ENCODE data around the gene EBF3. TPM values are rescaled to one million over a fixed set of nuclear protein-coding genes. Genes with fewer than 3 reads are reported as not detected.

EBF3 gene
- total RNA-seq, 1 donor from 2014 or later: 0.07 TPM

DNA sequence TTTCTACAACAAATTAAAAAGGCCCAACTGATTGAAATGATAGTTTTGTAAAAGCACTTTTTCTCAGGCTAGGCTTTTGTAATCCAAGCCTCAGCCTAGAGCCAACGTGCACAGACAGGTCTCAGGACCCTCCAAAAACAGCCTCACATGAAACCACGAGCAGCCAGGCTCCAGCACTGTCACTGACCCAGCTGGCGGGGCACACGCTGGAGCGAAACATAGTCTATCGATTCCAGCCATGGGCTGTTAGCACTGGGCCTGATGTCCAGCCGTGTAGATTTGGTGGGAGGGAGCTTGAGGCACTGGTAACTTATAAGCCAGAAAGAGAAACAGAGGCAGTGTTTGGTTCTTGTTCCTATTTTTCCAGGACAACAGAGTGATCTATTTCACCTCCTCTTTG lies 104.5 kb downstream of the EBF3 start:
- H3K36me3 Mint-ChIP-seq (ENCODE audit: low read depth, unreplicated experiment): no peaks in the 10 kb centered on the region
- no peaks in the 10 kb centered on the region for H4K20me1 ChIP-seq (ENCODE audit: insufficient read depth, low read length)
- H3K36me3 ChIP-seq (ENCODE audit: insufficient read depth, low read length): no peaks in the 10 kb centered on the region
- H3K4me1 ChIP-seq (ENCODE audit: insufficient read depth, low read length): no peaks in the 10 kb centered on the region
- no peak overlapping the region for H3K27ac Mint-ChIP-seq (ENCODE audit: unreplicated experiment)
- no peaks in the 10 kb centered on the region for H3K27me3 ChIP-seq (ENCODE audit: insufficient read depth, low read length)
- H3K9me3 ChIP-seq (ENCODE audit: insufficient read depth, low read depth, low read length): peaks cover 3% of the 10 kb centered on the region
- TF ChIP-seq EZH2 (IDR thresholded peaks at IDR 0.05; ENCODE audit: insufficient read depth, low read length): no peak
- TF ChIP-seq, protein P1, sequence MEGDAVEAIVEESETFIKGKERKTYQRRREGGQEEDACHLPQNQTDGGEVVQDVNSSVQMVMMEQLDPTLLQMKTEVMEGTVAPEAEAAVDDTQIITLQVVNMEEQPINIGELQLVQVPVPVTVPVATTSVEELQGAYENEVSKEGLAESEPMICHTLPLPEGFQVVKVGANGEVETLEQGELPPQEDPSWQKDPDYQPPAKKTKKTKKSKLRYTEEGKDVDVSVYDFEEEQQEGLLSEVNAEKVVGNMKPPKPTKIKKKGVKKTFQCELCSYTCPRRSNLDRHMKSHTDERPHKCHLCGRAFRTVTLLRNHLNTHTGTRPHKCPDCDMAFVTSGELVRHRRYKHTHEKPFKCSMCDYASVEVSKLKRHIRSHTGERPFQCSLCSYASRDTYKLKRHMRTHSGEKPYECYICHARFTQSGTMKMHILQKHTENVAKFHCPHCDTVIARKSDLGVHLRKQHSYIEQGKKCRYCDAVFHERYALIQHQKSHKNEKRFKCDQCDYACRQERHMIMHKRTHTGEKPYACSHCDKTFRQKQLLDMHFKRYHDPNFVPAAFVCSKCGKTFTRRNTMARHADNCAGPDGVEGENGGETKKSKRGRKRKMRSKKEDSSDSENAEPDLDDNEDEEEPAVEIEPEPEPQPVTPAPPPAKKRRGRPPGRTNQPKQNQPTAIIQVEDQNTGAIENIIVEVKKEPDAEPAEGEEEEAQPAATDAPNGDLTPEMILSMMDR (IDR thresholded peaks at IDR 0.05; ENCODE audit: insufficient read depth, low read depth, low read length): no peak
- no peak overlapping the region for H3K4me3 Mint-ChIP-seq (ENCODE audit: unreplicated experiment)
- H3K27ac ChIP-seq (ENCODE audit: low read depth, low read length): no peak overlapping the region
- FAIRE-seq: no peak
- no peak overlapping the region for H3K4me2 ChIP-seq (ENCODE audit: low read length)
- no peaks in the 10 kb centered on the region for H3K79me2 ChIP-seq (ENCODE audit: insufficient read depth, low read length)
- peaks cover 2% of the 10 kb centered on the region for H3K9me3 Mint-ChIP-seq (ENCODE audit: unreplicated experiment)
- no peak overlapping the region for H2AFZ ChIP-seq (ENCODE audit: low read depth, low read length)
- H3K4me3 ChIP-seq (ENCODE audit: insufficient read depth, low read depth, low read length): no peak overlapping the region
- DNase-seq (ENCODE audit: low read depth): no peak
- no peaks in the 10 kb centered on the region for H3K4me1 Mint-ChIP-seq (ENCODE audit: low read depth, unreplicated experiment)
- H3K27me3 Mint-ChIP-seq (ENCODE audit: low read depth, unreplicated experiment): peaks cover 12% of the 10 kb centered on the region
- no peak overlapping the region for H3K9ac ChIP-seq (ENCODE audit: low read length)

DNA sequence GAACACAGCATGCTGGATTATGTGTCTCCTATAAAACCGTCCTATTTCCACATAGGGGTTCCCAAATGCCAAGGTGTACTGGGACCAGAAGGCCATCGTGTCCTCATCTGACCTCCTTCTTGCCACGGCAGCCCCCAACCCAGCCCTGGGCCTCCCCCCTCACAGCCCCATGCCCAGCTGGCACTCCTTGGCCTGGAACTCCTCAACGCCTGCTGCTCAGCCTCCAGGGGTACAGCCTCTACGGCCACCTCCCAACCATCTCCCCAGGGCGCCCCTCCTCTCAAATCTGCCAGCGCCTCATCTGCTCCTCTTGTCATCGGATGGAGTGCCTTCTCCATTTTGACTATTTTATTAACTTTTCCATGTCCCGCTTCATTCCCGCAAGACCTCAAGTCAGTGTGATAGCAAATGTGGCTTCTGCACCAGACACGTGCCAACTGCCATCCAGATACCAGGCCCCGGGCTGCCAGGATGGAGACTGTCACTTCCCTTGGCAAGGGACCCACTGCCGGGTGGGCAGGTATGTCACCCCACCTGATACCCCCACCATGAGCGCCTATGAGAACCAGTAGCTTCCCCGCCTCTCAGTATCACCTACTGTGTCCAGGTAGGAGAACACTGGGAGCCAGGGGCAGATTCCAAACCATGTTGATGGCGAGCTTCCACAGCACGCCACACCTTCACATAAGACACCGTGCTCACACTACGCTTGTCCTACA lies 106.7 kb downstream of the EBF3 start:
- Histone ChIP-seq H3K79me2 (ENCODE audit: insufficient read depth, low read length) (no peaks in the 10 kb centered on the region), H3K36me3 (ENCODE audit: insufficient read depth, low read length) (no peaks in the 10 kb centered on the region), H2AFZ (ENCODE audit: low read depth, low read length) (no peak overlapping the region), H3K27ac (ENCODE audit: low read depth, low read length) (no peak overlapping the region), H3K4me2 (ENCODE audit: low read length) (no peak overlapping the region), H3K9ac (ENCODE audit: low read length) (no peak overlapping the region), H4K20me1 (ENCODE audit: insufficient read depth, low read length) (no peaks in the 10 kb centered on the region), H3K9me3 (ENCODE audit: insufficient read depth, low read depth, low read length) (peaks cover 3% of the 10 kb centered on the region), H3K4me1 (ENCODE audit: insufficient read depth, low read length) (no peaks in the 10 kb centered on the region), H3K4me3 (ENCODE audit: insufficient read depth, low read depth, low read length) (no peak overlapping the region), H3K27me3 (ENCODE audit: insufficient read depth, low read length) (no peaks in the 10 kb centered on the region)
- Mint-ChIP-seq H3K27me3 (ENCODE audit: low read depth, unreplicated experiment) (peaks cover 10% of the 10 kb centered on the region), H3K4me3 (ENCODE audit: unreplicated experiment) (no peak overlapping the region), H3K27ac (ENCODE audit: unreplicated experiment) (no peak overlapping the region), H3K36me3 (ENCODE audit: low read depth, unreplicated experiment) (no peaks in the 10 kb centered on the region), H3K4me1 (ENCODE audit: low read depth, unreplicated experiment) (no peaks in the 10 kb centered on the region), H3K9me3 (ENCODE audit: unreplicated experiment) (peaks cover 2% of the 10 kb centered on the region)
- TF ChIP-seq, protein P1 (IDR thresholded peaks at IDR 0.05; ENCODE audit: insufficient read depth, low read depth, low read length): no peak
- no peak for TF ChIP-seq EZH2 (IDR thresholded peaks at IDR 0.05; ENCODE audit: insufficient read depth, low read length)
- DNase-seq (ENCODE audit: low read depth): no peak
- no peak for FAIRE-seq

DNA sequence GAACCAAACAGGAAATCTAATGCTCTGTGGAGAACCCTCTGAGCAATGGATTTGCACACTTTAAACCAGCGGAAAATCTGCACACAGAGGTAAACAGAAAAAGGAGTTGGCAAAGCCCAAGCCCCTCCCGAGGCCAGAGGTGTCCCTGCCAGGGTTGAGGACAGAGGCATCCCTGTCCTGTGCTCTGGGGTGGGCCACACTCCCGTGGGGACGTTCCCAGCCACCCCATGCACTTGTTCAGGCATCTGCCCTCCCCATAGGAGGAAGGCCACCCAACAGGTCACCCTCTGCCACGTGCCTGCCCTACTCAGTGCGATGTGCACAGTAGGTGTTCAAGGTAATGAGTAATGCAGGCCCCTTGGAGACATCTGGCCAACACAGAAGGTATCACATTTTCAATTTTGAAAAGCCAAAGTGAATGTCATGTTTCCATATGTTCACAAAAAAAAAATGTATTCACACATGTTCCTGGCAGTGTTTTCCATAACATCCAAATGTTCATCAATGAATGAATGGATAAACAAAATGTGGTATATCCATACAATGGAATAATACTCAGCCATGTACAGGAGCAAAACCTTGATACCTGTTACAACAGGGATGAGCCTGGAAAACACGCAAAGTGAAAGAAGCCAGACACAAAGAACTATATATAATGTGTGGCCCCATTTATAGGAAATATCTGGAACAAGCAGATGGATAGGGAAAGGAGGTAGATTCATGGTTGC lies 108.1 kb downstream of the EBF3 start:
- TF ChIP-seq, protein P1 (IDR thresholded peaks at IDR 0.05; ENCODE audit: insufficient read depth, low read depth, low read length): no peak
- no peak for TF ChIP-seq EZH2 (IDR thresholded peaks at IDR 0.05; ENCODE audit: insufficient read depth, low read length)
- FAIRE-seq: no peak
- Histone ChIP-seq H2AFZ (ENCODE audit: low read depth, low read length) (no peak overlapping the region), H3K9me3 (ENCODE audit: insufficient read depth, low read depth, low read length) (peaks cover 3% of the 10 kb centered on the region), H3K4me3 (ENCODE audit: insufficient read depth, low read depth, low read length) (no peak overlapping the region), H3K36me3 (ENCODE audit: insufficient read depth, low read length) (no peaks in the 10 kb centered on the region), H3K27ac (ENCODE audit: low read depth, low read length) (no peak overlapping the region), H3K79me2 (ENCODE audit: insufficient read depth, low read length) (no peaks in the 10 kb centered on the region), H3K9ac (ENCODE audit: low read length) (no peak overlapping the region), H4K20me1 (ENCODE audit: insufficient read depth, low read length) (no peaks in the 10 kb centered on the region), H3K27me3 (ENCODE audit: insufficient read depth, low read length) (no peaks in the 10 kb centered on the region), H3K4me1 (ENCODE audit: insufficient read depth, low read length) (no peaks in the 10 kb centered on the region), H3K4me2 (ENCODE audit: low read length) (no peak overlapping the region)
- Mint-ChIP-seq H3K9me3 (ENCODE audit: unreplicated experiment) (peaks cover 2% of the 10 kb centered on the region), H3K36me3 (ENCODE audit: low read depth, unreplicated experiment) (no peaks in the 10 kb centered on the region), H3K4me1 (ENCODE audit: low read depth, unreplicated experiment) (no peaks in the 10 kb centered on the region), H3K27me3 (ENCODE audit: low read depth, unreplicated experiment) (peaks cover 10% of the 10 kb centered on the region), H3K27ac (ENCODE audit: unreplicated experiment) (no peak overlapping the region), H3K4me3 (ENCODE audit: unreplicated experiment) (no peak overlapping the region)
- DNase-seq (ENCODE audit: low read depth): no peak

Data from astrocyte (in vitro differentiated cells and primary cell).